NCI-H1048 (cell line): ENCODE measurements around the gene SMYD3.
"Not testable (repeated sequence)": the region's sequence is repeated elsewhere in the genome, so short reads cannot be mapped to it uniquely, and the experiment has no call there.

Experiments
- DNase-seq: peaks from one replicate; lab custom pipeline; 2025; lab: John Stamatoyannopoulos, UW

SMYD3 gene

GRCh38 chr1:246416261-246416660 is 90.8 kb downstream of the SMYD3 start:
- no peak for DNase-seq

DNA sequence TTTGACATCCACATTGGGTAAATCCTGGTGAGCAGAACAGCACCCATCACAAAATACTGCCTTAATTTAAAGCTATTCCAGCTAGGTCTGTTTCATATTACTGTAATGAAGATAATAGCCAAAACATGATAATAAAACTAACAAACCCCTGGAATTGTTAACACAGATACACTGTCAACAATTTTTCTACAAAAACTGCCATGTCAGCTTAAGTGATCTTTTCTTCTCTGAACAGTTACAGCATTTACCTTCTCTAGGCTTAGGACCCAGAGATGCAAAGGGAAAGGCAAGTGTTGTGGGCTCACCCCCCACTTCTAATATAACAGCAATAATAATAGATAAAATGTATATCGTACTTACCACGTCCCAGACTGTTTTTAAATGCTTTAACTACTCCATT is 92.1 kb downstream of the SMYD3 start:
- DNase-seq = no peak

GRCh38 chr1:246413430-246413829 is 93.6 kb downstream of the SMYD3 start:
- no peak for DNase-seq

DNA sequence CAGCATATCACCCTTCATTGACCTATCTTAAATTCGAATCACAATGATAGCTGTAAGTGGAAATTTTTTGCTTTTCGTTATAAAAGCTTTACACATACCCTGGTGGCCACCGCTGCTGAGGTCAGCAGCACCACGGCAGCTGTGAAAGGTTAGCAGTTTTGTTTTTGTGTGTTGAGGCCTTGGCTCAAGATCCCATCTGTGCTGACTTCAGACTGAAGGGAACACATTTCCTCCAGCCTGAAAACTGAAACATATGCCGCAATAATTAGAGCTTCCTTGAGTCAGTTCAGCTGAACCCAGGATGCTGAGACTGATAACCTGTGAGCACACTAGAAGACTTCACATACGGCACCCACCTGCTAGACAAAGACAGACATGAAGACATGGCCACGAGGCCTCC is 103.0 kb downstream of the SMYD3 start:
- DNase-seq = no peak

DNA sequence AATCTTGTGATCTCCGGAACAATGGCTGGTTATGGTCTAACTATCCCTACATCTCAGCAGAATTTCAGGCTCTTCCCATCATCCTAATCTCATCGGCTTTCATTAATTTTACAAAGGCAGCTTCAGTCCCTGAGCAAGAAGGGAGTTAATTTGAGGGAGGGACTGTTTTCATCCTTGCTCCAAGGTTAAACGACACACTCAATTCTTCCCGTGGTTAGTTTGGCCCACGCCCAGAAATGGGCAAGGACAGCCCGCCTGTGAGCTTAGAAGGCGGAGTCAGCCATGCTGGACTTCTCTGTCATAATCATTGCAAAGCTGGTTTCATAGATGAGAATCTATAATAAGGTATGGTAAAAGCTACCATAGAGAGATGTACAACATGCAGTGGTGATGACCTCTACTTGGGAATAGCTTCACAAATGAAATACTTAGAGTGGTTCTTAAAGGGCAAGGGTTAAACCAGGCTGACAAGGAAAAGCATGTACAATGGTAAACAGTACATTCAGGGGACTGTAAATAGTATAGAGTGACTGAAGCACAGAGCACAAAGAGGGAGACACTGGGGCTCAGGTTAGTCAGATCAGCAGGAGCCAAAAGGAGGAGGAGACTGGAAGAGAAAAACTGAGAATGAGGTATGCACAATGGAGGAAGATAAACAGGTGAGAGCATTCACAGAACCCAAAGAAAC is 108.8 kb downstream of the SMYD3 start:
- DNase-seq = no peak

- DNase-seq = no peak
Measured at GRCh38 chr1:246397046-246397445, 110.0 kb downstream of the SMYD3 start.

GRCh38 chr1:246396322-246396721 is 110.8 kb downstream of the SMYD3 start:
- no peak for DNase-seq

DNA sequence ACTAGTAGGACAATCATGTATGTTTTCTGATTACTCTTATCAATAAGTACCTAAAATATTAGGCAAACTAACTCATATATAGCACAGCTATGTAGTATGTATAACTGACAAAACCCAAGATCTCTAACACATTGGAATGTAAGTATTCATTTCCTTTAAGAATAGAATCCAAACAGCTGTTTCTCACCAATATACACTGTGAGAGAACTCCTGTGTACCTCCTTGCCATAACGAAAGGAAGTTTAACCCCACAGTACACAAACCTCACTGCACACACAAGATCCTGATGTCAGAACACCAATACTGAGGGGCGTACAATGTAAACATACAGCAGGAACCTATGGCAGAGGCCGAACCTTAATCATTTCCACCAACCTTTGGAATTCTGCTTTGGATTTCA is 113.0 kb downstream of the SMYD3 start:
- DNase-seq = no peak

DNA sequence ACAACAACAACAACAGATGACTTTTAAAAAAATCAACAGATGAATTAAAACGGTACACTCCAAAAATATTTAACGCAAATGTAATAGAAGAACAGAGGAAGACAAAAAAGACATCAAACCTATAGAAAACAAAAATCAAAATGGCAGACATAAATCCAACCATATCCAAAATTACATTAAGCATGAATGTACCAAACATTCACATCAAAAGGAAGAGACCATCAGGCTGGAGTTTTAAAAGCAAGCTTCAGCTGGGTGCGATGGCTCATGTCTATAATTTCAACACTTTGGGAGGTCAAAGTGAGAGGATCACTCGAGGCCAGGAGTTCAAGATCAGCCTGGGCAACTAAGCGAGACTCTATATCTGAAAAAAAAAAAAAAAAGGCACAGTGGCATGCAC is 116.2 kb downstream of the SMYD3 start:
- no peak for DNase-seq

DNA sequence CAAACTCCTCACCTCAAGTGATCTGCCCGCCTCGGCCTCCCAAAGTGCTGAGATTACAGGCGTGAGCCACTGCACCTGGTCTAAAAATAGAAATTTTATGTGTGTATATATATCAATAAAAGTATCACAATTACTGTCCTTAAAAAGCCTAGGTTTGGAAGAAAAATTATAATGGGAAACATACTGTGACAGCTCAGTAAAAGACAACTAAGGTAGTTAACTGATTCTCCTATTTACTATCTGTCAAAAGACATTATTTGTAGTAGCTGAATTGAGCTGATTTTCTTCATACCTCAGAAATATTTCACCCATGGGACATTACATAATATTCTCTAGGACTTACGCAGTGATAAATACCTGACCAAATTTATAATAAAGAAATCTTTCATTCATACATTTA is 122.5 kb downstream of the SMYD3 start:
- no peak for DNase-seq

GRCh38 chr1:246383791-246384190 is 123.3 kb downstream of the SMYD3 start:
- no peak for DNase-seq

- no peak for DNase-seq
Measured at GRCh38 chr1:246383239-246383589, 123.9 kb downstream of the SMYD3 start.

DNA sequence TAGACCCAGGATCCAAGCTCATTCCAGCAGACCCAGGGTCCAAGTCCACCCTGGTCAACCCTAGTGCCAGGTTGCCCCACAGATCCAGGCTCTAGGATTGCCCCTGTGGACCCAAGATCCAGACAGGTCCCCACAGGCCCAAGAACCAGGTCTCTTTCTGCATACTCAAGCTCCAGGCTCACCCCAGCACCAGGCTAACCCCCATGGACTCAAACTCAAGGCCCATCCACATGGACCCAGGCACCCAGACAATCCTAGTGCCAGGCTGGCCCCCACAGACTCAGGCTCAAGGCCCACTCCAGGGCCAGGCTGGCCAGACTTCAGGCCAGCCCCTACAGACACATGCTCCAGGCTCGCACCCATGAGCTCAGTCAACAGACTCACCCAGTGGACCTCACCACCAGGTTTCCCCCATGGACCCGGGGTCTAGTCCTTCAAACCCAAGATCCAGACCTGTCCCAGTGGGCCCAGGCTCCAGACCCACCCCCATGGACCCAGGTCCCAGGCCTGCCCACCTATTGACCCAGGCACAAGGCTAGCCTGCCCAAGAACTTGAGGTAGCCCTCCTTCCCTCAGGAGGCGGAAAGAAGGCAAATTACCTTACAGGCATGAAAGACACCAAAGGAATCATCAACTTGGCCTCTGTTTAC is 124.4 kb downstream of the SMYD3 start:
- no peak for DNase-seq

GRCh38 chr1:246381452-246381851 is 125.6 kb downstream of the SMYD3 start:
- DNase-seq = no peak

DNA sequence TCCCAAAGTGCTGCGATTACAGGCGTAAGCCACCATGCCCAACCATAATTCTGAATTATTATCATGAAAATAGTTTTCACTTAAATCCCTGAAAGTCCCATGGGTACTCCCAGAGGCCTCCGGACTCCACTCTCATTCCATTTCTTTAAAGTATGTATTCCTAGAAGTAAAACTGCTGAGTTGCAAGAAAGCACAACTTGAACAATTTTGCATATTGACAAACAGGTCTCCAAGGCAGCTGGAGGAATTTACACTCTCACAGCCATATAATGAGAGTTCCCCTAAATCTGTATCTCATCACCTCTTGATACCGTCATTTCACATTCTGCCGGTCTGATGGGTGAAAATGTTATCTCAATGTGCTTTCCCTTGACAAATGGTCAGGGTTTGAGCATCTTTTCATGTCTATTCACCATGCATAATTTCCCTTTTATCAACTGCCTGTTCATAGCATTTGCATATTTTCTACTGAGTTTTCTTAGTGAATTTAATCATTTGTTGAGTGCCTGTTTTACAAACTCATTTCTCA is 129.4 kb downstream of the SMYD3 start:
- no peak for DNase-seq

DNA sequence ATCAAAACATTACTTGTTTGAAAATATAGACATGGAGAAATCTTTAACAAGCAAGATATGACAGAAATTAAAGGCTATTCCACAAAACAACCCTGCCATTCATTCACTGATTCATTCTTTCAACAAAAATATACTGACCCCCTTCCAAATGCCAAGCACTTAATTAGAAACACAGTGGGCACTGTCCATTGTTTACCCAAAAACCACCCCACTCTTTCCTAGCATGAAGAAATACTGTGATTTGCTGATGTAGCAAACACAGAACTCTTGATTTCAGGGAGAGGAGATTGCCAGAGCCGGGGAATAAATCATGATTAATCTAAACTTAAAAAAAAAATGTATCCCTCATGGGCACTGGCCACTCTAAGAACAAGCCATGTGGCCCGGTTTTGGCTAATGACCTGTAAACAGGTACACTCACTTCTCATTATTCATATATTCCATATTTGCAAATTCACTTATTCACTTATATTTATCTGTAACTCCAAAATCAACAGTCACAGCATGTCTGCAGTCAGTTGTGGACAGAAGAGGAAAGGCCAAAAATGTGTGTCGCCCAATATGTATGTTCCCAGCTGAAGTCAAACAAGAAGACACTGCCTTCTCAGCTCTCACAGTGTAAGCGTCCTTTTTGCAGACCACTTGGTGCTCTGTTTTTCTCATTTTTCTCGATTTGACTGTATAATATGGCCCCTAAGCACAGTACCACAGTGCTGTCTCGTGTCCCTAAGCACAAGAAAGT is 133.1 kb downstream of the SMYD3 start:
- DNase-seq = no peak

DNA sequence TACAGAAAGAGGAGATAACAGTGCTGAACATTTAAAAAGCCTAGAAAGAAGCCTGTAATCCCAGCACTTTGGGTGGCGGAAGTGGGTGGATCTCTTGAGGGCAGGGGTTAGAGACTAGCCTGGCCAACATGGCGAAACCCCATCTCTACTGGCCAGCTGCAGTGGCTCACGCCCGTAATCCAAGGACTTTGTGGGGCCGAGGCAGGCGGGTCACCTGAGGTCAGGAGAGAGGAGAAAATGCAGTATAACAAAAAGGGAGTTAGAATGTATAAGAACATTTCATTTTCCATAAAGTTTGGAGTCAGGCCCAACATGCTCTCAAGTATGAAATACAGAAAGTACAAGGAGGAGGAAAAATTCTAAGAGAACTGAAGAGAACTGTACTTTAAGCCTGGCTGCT is 134.5 kb downstream of the SMYD3 start:
- no peak for DNase-seq

GRCh38 chr1:246367041-246367440 is 140.0 kb downstream of the SMYD3 start:
- no peak for DNase-seq

DNA sequence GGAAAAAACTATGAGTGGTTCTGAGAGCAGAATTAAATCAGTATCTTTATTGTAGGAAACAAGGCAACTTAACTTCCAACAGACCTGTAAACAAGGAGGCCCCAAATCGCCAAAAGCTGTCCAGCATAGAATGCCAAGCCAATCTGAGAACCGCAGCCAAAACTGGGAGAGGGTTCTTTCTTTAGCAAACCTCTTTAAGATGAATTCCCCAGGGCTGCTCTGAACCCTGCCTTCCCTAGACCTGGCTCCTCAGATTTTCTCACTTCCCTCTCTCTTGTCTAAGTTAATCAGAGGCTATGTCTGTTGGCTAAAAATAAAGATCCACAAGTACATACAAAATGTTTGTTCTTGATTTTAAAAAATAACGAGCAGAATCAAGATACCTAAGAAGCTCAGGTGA is 141.4 kb downstream of the SMYD3 start:
- no peak for DNase-seq

DNA sequence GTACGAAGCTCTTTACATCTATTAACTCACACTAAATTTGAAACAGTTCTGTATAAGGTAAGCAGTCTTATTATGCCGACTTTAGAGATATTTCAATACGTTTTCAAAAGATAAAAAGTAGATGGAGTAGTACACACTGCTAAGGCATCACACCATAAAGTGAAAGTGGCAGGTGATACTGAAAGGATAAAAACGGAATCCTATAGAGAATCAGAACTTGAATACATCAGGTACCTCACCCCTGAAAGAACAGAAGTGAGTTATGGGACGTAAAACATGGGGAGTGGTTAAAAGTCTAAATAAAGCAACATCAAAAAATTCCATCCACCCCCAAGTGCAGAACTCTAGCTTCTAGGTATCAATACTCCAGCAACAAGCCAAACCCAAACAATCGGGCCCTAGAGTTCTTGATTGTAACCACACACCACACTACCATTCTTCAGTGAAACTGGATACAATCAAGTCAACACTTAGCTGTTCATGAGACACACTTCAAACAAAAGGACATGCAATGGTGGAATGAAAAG is 142.6 kb downstream of the SMYD3 start:
- DNase-seq = no peak

GRCh38 chr1:246357014-246357598 is 150.0 kb downstream of the SMYD3 start:
- DNase-seq = not testable (repeated sequence)

DNA sequence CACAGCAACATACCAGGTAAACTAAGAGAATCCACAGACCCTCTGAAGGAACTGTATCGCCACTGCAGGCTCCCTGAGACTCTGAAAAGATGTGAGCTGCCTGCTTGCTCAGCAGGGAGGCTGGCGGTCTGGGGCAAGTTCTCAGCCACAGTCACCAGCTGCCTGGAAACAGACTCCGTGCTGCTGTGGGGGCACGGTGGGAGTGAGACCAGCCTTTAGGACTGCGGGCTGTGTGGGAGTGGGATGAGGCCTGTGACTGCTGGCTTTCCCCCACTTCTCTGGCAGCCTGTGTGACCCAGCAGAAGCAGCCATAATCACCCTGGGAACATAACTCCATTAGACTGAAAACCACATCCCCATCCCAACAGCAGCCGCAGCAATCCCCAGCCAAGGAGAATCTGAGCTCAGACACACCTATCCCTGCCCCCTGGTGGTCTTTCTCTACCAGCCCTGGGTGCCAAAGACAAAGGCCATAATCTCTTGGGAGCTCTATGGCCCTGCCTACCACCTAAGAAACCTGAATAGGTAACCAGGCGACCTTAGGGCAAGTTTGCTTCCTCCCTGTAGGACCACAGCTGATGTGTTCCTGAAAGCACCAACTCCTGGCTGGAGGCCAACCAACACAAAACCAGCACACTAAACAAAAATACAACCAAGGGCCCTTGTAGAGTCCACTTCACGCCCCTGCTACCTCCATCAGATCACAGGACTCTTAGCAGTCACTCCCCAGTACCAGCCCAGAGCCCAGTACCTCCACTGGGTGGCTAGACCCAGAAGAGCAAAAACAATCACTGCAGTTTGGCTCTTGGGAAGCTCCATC is 151.5 kb downstream of the SMYD3 start:
- no peak for DNase-seq
